HG03575 (cell line): ENCODE results near the gene MSI2.

Source experiments
- ATAC-seq: cut with Tn5 transposase; IDR thresholded peaks from one replicate; pipeline ENCODE4 v1.9.1; 2021; ENCODE audit not compliant: unreplicated experiment, insufficient number of reproducible peaks, low FRiP score; ENCODE audit errors: extremely low read depth

The MSI2 gene

DNA sequence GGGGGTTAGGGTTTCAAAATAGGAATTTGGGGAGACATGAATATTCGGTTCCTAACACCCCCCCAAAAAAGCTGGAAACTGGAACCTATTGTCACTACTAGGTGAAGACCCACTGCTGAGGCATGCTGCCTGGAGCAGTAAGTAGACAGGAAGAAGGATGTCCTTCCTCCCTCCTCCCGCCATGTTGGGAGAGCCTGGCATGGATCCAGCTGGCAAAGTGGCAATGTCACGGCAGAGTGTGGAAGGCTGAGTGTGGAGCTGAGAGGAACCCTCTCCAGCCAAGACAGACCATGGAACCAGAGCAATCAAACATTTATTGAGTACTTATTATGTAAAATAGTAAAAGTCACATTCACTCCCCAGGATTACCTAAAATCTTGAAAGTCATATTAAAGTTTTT, 439.7 kb downstream of the MSI2 start:
- ATAC-seq: no peak

DNA sequence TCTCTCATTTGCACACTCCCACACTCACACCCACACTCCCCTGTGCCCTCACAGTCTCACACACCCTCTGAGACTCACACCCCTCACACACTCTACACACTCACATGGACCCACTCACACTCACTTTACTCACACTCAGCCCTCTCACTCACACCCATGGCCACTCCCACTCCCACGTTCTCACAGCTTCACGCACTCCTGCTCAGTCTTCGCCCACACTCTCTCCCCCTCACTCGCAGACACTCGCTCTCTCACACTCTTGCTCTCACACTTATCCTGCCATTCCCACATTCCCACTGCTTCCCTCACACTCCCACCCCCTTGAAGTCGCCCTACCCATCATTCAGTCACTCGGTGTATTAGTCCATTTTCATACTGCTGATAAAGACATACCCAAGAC, 440.9 kb downstream of the MSI2 start:
- ATAC-seq: no peak

- no peak for ATAC-seq
Observed at GRCh38 chr17:57697891-57698711, 441.8 kb downstream of the MSI2 start.

GRCh38 chr17:57699751-57700219, 443.5 kb downstream of the MSI2 start:
- ATAC-seq: no peak

GRCh38 chr17:57701124-57701523, 444.8 kb downstream of the MSI2 start:
- no peak for ATAC-seq

- ATAC-seq: no peak
Observed at GRCh38 chr17:57703273-57703672, 446.9 kb downstream of the MSI2 start.

GRCh38 chr17:57704448-57704847, 448.1 kb downstream of the MSI2 start:
- ATAC-seq: no peak

- no peak for ATAC-seq
Observed at GRCh38 chr17:57705921-57706695, 449.8 kb downstream of the MSI2 start.

- ATAC-seq: no peak
Observed at GRCh38 chr17:57706761-57707160, 450.4 kb downstream of the MSI2 start.

- no peak for ATAC-seq
Observed at GRCh38 chr17:57707892-57708291, 451.6 kb downstream of the MSI2 start.

DNA sequence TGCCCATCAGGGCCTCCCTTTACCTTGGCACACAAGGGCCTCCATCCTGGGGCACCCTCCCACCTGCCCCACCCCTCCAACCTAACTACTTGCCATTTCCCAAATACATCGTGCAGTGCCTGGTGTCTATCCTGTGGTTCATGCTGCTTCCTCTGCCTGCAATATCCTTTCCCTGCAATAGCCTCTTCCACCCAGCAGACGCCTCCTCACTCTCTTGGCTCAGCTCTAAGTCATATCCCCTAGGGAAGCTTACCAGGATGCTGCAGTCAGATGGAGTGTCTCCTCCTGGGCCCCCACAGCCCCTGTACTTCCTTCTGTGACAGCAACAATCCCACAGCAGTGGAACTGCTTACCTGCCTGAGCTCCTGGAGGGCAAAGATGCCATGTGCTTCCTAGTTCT, 452.1 kb downstream of the MSI2 start:
- no peak for ATAC-seq

DNA sequence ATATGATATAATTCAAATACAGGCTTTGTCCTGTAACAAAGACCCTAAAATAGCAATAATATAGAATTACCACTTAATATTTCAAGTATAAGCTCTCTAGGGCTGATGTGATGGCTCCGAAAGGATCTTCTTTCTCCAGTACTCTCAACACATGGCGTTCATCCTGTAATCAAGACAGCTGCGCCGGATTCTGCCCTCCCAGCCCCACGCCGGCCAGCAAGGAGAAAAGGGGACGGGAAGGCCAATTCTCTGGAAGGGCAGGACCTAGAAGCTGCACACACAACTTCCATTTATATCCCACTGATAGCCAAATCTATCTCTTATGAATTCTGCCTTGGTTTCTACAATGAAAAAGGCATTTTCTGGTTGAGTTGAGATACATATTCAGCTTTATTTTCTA, 456.8 kb downstream of the MSI2 start:
- no peak for ATAC-seq

DNA sequence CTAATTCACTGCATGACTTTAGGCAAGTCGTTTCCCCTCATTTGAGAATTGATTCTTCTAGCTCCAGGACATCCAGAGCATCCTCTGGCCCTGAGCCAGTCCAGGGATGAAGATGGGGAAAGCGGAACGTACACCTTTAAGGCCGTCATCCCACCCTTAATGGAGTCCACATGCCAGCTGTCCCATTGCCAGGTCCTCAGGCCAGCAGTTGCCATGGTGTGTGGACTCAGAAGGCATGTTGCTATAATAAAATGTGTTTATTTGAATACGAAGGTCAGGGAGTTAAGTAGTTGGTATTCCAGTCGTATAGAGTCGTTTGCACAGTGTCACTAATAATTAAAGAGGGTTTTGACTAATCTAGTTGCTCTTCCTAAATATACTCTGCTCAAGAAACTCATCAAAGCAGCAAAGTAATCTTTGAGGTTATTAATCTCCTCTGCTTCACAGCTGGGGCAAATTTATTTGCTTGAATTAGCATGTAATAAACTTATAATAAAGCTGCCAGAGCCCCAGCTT, 458.4 kb downstream of the MSI2 start:
- no peak for ATAC-seq

GRCh38 chr17:57715981-57716380, 459.7 kb downstream of the MSI2 start:
- no peak for ATAC-seq

DNA sequence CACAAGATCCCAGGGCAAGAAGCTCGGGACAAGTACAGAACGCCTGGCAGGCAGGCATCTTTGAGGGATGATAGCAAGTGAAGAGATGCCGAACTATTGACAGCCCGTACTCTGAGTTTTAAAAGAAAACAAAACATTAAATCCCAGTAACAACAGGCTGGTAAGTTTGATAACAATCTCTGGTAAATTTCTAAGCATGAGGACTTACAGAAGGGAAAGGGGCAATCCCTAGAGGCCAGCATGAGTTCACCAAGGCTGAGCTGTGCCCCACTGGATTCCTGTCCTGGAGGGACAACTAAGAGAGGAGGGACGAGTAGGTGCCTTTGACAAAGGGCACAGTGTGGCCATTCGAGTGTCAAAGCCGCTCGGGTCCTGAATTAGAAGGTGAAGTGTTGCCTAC, 462.6 kb downstream of the MSI2 start:
- ATAC-seq: no peak

DNA sequence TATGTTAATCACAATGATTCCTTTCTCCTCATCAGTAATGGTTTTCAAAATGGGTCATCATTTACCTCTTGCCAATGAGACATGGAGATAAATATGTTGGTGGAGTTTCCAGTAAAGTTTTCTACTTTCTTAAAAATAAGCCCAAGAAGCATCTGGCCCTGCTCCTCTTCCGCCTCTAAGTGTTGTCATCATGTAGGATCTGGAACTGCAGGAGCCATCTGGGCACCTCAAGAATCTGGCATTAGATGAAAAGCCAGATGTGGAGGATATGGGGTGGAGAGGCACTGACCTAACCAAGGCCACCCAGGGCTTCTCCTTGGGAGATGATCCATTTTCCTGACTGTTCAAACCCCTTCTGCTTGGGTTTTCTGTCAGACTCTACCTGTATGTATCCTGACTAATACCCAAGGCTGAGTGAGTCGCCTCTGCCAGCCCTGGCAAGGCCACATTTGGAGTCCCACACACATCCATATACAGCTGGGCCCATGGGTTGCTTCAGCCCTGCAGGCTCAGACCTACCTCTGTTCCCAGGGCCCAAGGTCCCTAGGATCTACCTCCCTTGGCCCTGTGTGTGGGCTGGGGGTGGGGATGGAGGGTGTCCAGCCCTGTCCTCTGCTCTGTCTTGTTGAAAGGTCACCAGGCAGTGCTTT, 464.2 kb downstream of the MSI2 start:
- ATAC-seq: no peak

GRCh38 chr17:57721967-57722703, 465.8 kb downstream of the MSI2 start:
- no peak for ATAC-seq

DNA sequence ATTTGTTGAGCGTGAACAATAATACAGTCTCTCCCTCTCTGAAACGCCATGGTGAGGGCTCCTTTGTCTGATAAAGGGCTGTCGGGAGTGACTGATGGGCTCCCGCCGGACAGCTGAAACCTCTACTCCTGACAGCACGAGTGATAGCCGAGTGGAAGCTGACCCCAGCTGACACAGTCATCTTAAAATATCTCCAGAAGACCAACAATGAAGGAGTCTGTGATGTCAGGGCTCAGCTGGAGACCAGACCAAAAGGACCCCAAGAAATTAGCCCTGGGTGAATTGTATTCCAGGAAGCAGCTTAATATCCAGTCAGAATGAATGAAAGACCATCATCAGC, 466.4 kb downstream of the MSI2 start:
- no peak for ATAC-seq

GRCh38 chr17:57723427-57724025, 467.2 kb downstream of the MSI2 start:
- ATAC-seq: no peak
